ENCODE measurements around the gene SIRPG. TPM values are rescaled to one million over a fixed set of nuclear protein-coding genes. Genes with fewer than 3 reads are reported as not detected.
"Not testable (repeated sequence)": the region's sequence is repeated elsewhere in the genome, so short reads cannot be mapped to it uniquely, and the experiment has no call there.

The SIRPG gene
- total RNA-seq, 6 experiments from 2014 or later, result 0.31 to 0.37 TPM; not detected in 4

- WGBS (ENCODE audit: insufficient coverage, low coverage, low lambda C conversion rate, missing lambda C conversion rate), result 52% methylated on average over 3 of the region's 3 CpGs
- Histone ChIP-seq H3K27me3 (no peaks in the 10 kb centered on the region), H3K36me3 (no peaks in the 10 kb centered on the region), H3K27ac (no peak overlapping the region), H3K9me3 (no peaks in the 10 kb centered on the region), H3K4me3 (no peak overlapping the region), H3K4me1 (no peaks in the 10 kb centered on the region)
- intact Hi-C loops (cut with DNase I), result no loop called here
- no peak for DNase-seq
- TF ChIP-seq CTCF (IDR thresholded peaks at IDR 0.05) (no peak), POLR2A (IDR thresholded peaks at IDR 0.05) (no peak)
- no peak for ATAC-seq
Observed at GRCh38 chr20:1651268-1652058, 6.1 kb downstream of the SIRPG start.

GRCh38 chr20:1648101-1648500 lies 9.5 kb downstream of the SIRPG start:
- ATAC-seq, result no peak
- H3K4me3 ChIP-seq, result no peak overlapping the region
- DNase-seq, result no peak
- no peaks in the 10 kb centered on the region for H3K9me3 ChIP-seq
- H3K36me3 ChIP-seq, result no peaks in the 10 kb centered on the region
- H3K27ac ChIP-seq, result no peak overlapping the region
- WGBS (ENCODE audit: insufficient coverage, low coverage, low lambda C conversion rate, missing lambda C conversion rate), result 51% methylated on average over 5 of the region's 5 CpGs
- TF ChIP-seq CTCF (IDR thresholded peaks at IDR 0.05) (no peak), POLR2A (IDR thresholded peaks at IDR 0.05) (no peak)
- intact Hi-C loops (cut with DNase I), result no loop called here
- no peaks in the 10 kb centered on the region for H3K27me3 ChIP-seq
- no peaks in the 10 kb centered on the region for H3K4me1 ChIP-seq

DNA sequence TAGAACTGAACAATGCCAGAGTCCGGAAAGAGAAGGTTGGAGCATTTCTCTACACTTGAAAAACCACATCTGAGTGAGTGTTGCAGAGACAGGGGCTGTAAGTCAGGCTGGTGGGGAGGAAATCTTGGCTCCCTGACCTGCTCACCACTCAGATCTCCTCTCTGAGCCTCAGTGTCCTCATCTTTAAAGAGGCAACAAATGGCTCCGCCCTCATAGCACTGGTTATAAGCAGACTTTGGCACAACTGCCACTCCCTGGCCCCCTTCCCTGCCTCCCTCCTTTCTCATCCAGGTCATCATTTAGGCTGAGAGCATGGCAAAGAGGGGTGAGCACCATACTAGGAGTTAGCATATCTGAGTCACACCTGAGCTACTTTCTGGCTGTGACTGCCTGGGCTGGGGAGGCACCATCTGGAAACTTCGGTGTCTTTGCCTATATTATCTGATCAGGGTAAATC lies 10.6 kb downstream of the SIRPG start:
- no peak overlapping the region for H3K4me3 ChIP-seq
- WGBS (ENCODE audit: insufficient coverage, low coverage, low lambda C conversion rate, missing lambda C conversion rate), result 90% methylated on average over 2 of the region's 3 CpGs
- no peak for TF ChIP-seq CTCF (IDR thresholded peaks at IDR 0.05)
- TF ChIP-seq POLR2A (IDR thresholded peaks at IDR 0.05), result no peak
- H3K36me3 ChIP-seq, result no peaks in the 10 kb centered on the region
- H3K4me1 ChIP-seq, result no peaks in the 10 kb centered on the region
- H3K27ac ChIP-seq, result no peak overlapping the region
- H3K9me3 ChIP-seq, result no peaks in the 10 kb centered on the region
- no peak for DNase-seq
- H3K27me3 ChIP-seq, result no peaks in the 10 kb centered on the region
- ATAC-seq, result no peak
- intact Hi-C loops (cut with DNase I), result no loop called here

- TF ChIP-seq POLR2A (IDR thresholded peaks at IDR 0.05) (no peak), CTCF (IDR thresholded peaks at IDR 0.05) (no peak)
- H3K36me3 ChIP-seq, result no peaks in the 10 kb centered on the region
- H3K27me3 ChIP-seq, result no peaks in the 10 kb centered on the region
- H3K4me3 ChIP-seq, result no peak overlapping the region
- H3K4me1 ChIP-seq, result no peaks in the 10 kb centered on the region
- DNase-seq (no peak), ATAC-seq (no peak)
- no peak overlapping the region for H3K27ac ChIP-seq
- intact Hi-C loops (cut with DNase I), result no loop called here
- H3K9me3 ChIP-seq, result no peaks in the 10 kb centered on the region
- 80% methylated on average over 2 of the region's 8 CpGs for WGBS (ENCODE audit: insufficient coverage, low coverage, low lambda C conversion rate, missing lambda C conversion rate)
Observed at GRCh38 chr20:1644101-1644962, 13.2 kb downstream of the SIRPG start.

DNA sequence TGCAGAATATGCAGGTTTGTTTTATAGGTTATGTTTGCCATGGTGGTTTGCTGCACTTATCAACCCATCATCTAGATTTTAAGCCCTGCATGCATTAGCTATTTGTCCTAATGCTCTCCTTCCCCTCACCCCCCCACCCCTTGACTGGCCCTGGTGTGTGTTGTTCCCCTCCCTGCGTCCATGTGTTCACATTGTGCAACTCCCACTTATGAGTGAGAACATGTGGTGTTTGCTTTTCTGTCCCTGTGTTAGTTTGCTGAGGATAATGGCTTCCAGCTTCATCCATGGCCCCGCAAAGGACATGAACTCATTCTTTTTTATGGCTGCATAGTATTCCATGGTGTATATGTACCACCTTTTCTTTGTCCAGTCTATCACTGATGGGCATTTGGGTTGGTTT lies 18.9 kb downstream of the SIRPG start:
- DNase-seq; H3K9me3 ChIP-seq; H3K27me3 ChIP-seq; H3K36me3 ChIP-seq; H3K4me1 ChIP-seq; ATAC-seq; intact Hi-C loops (cut with DNase I); H3K27ac ChIP-seq; H3K4me3 ChIP-seq: not testable (repeated sequence)
- 40% methylated on average over 2 of the region's 2 CpGs for WGBS (ENCODE audit: insufficient coverage, low coverage, low lambda C conversion rate, missing lambda C conversion rate)
